HPDE6-E6E7 (cell line): ENCODE data around the gene ACVR1B.
"Not testable (repeated sequence)": the region's sequence is repeated elsewhere in the genome, so short reads cannot be mapped to it uniquely, and the experiment has no call there.

Experiments
- DNase-seq: peaks from one replicate; pipeline ENCODE4 v3.0.0; 2011; ENCODE audit warnings: missing footprints; ENCODE audit errors: extremely low spot score

ACVR1B gene

DNA sequence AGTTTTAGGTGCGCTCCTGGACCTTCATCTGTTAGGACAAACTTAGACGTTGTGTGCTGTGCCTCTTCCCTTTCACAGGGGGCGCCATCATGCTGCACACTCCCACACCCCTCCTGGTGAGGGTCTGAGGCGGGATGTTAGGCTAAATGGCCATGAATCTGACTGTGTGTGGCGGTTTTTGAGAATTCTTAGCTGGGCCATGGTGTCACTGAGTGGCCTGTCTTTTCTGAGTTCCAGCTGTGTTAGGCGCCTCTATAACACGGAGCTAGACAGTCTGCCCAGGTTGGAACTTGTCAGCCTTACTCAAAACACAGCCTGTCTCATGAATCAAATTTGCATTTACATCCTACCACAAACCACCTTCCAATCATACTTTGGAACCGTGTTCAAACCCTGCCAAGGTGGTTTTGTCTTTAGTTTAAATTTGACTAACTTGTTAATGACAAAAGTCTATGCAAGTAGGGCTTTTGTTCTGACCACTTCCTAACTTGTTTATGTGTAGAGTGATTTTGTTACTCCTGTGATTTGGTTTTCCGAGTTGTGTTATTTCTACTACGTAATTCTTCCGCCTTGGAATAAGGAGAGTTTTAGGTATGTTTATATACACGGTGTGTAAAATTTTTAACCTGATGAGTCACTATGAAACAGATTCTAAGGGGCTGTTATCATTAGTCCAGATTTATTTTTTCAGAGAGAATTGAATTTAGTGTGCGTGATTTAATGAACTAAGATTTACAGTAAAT, 19.6 kb downstream of the ACVR1B start:
- no peak for DNase-seq

DNA sequence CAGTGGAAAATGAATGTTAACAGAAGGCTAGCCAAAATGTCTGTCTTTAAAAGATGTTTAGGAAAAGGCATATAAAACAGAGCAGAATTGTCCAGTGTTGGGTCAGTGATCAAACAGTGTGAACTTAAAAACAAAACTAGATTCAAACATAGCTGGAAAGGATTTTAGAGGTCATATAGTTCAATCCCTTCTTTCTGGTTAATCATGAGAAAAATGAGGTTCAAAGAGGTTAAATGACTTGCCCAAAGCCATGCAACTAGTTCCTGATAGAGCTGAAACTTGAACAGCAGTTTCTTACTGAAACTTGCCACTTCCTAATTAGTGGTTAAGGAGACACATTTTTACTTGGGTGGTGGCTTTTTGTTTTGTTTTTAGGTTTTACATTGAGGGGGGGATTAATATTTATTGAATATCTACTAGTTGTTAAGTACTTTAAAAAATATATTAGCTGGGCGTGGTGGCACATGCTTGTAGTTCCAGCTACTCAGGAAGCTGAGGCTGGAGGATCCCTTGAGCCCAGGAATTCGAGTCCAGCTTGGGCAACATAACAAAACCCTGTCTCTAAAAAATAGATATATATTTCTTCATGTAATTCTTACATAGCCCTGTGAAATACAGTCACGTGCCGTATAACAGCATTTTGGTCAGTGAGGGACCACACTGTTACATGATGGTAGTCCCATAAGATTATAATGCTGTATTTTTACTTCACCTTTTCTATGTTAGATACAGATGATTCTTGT, 20.4 kb downstream of the ACVR1B start:
- no peak for DNase-seq

DNA sequence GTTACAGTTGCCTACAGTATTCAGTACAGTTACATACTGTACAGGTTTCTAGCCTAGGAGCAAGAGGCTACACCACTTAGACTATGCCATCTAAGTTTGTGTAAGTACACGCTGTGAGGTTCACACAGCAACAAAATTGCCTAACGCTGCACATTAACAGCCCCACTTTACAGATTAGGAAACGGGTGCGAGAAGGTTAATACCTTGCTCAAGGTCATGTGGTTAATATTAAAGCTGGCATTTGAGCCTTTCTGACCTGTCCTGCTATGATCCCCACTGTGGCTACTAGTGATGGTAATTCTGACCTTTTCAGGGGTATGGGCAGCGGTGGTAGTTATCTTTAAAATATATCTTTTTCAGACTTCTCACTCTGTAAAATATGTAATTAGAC, 20.9 kb downstream of the ACVR1B start:
- no peak for DNase-seq

GRCh38 chr12:51972849-51973273, 21.4 kb downstream of the ACVR1B start:
- no peak for DNase-seq

- DNase-seq: no peak
These were observed 22.1 kb downstream of the ACVR1B start for GRCh38 chr12:51973560-51973959.

- DNase-seq: no peak
These were observed 23.1 kb downstream of the ACVR1B start for GRCh38 chr12:51974646-51975045.

DNA sequence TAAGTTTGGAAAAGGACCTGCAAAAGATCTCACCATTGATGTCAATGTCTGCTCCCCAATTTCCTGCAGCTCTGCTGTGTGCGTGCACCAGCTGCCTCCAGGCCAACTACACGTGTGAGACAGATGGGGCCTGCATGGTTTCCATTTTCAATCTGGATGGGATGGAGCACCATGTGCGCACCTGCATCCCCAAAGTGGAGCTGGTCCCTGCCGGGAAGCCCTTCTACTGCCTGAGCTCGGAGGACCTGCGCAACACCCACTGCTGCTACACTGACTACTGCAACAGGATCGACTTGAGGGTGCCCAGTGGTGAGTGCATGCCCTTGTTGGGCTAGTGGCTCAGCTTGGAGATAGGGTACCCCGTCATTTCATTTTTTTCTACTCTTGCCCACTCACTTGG, 23.7 kb downstream of the ACVR1B start:
- DNase-seq: no peak

GRCh38 chr12:51976376-51977160, 25.1 kb downstream of the ACVR1B start:
- no peak for DNase-seq

- DNase-seq: no peak
These were observed 25.8 kb downstream of the ACVR1B start for GRCh38 chr12:51977320-51977753.

- DNase-seq: not testable (repeated sequence)
These were observed 27.8 kb downstream of the ACVR1B start for GRCh38 chr12:51979306-51979705.

DNA sequence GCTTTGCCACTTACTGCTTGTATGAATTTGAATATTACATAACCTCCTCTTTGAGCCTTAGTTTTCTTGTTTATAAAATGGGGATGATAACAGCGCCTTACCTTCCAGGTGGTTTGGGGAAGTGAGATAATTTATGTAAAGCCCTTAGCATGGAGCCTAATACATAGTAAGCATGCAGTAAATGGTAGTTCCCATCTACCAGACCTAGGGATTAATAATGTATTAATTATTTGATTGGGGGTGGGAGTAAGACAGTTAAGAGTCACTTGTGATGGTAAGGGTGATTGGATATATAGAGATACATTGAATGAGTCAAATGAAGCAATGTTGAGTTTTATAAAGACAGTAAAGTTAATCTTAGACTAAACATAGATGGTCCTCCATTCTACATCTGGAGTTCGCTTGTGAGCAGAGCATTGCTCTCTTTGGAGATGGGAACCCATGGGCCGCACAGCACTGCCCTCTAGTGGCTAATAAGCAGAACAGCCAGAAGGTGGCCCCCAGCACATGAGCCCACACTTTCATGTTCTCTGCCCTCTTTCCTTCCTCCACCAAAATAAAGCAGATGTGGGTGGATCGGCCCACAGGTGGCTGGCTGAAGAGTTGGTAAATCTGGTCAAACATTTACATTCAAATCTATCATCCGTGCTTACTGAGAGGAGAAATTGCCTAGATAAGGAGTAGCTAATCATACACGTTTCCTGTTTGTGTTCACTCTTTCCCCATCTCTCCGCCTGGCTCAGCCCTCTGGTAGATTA, 28.7 kb downstream of the ACVR1B start:
- peak; percentile 76 for DNase-seq

DNA sequence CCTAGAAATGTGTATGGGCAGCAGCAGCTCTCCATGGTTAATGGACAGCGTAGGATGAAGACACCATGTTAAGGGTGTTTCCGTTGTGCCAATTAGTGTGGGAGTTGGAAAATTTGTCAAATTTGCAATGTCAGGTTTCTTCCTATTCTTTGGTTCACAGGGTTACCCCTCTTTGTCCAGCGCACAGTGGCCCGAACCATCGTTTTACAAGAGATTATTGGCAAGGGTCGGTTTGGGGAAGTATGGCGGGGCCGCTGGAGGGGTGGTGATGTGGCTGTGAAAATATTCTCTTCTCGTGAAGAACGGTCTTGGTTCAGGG, 29.3 kb downstream of the ACVR1B start:
- no peak for DNase-seq

DNA sequence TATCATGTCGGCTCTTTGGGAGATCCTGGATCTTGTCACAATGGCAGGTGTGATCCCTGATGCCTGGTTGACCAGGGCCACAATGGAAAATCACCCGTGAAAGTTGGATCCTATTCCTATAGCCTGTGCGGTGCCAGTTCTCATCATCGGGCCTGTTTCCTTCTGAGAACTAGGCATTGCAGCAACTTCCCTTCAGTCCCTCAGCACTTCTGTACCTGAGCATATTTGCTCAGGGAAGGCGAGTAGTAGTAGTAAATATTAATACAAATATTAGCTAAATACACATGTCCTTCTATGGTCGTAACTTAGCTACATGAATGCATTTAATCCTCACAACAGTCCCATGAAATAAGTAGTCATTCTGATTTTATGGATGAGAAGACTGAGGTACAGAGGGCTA, 33.2 kb downstream of the ACVR1B start:
- no peak for DNase-seq

GRCh38 chr12:51985154-51985835, 33.8 kb downstream of the ACVR1B start:
- no peak for DNase-seq

DNA sequence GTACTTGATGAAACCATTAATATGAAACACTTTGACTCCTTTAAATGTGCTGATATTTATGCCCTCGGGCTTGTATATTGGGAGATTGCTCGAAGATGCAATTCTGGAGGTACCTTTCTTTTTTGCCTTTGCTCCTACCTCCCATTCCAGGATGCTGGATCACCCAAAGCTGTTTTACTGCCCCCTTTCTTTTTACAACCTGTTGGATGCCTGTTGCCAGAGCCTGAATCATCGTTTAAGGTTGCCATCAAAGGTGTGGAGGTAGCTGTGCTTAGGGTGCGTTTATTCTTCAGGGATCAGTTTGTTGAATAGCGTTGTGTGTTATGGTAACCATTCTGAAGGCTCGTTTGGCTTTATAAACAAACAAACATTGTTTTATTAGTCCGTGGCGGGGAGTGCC, 35.3 kb downstream of the ACVR1B start:
- no peak for DNase-seq

GRCh38 chr12:51992246-51992645, 40.7 kb downstream of the ACVR1B start:
- no peak for DNase-seq

DNA sequence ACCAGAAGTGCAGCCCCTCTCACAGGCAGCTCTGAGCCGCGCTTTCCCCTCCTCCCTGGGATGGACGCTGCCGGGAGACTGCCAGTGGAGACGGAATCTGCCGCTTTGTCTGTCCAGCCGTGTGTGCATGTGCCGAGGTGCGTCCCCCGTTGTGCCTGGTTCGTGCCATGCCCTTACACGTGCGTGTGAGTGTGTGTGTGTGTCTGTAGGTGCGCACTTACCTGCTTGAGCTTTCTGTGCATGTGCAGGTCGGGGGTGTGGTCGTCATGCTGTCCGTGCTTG, 43.0 kb downstream of the ACVR1B start:
- no peak for DNase-seq

- DNase-seq: no peak
These were observed 43.5 kb downstream of the ACVR1B start for GRCh38 chr12:51994959-51995358.

DNA sequence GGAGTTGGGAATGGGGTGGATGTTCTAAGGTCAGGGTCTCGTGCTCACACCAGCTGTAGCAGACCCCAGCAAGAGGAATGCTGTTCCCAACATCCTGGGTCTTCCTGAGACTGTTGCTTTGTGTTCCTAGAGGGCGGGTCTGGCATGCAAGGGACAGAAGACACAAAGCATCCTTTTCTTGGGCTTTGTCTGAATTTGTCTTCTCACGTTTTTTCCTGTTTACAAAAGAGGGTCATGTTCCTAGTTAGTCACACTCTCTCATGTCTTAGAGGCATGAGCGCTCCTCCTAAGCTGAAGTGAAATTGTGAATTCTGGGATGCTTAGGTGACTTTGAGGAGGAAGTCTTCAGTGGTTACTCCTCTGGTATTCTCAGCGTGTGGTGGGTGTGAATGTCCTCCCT, 45.6 kb downstream of the ACVR1B start:
- no peak for DNase-seq

- DNase-seq: no peak
These were observed 51.6 kb downstream of the ACVR1B start for GRCh38 chr12:52003016-52003550.

DNA sequence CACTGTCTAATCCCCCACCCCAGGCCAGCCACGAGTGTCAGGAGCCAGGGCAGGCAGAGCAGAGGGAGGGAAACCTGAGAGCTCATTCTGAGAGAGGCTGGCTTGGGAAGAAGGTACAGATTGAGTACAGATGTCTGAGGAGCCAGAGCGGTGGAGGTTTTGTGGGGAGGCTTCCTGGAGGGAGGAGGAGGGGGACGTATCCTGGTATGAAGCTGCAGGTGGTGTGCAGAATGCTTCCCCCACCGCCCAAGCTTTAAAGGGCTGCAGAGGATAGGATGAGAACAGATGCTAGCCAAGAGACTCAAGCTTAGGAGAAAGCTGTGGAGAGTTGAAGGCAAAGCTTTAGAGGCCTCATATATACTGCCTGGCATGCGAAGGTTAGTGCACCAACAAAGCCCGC, 52.1 kb downstream of the ACVR1B start:
- DNase-seq: no peak
